ENCODE measurements around the gene CISD2.

CISD2 gene

DNA sequence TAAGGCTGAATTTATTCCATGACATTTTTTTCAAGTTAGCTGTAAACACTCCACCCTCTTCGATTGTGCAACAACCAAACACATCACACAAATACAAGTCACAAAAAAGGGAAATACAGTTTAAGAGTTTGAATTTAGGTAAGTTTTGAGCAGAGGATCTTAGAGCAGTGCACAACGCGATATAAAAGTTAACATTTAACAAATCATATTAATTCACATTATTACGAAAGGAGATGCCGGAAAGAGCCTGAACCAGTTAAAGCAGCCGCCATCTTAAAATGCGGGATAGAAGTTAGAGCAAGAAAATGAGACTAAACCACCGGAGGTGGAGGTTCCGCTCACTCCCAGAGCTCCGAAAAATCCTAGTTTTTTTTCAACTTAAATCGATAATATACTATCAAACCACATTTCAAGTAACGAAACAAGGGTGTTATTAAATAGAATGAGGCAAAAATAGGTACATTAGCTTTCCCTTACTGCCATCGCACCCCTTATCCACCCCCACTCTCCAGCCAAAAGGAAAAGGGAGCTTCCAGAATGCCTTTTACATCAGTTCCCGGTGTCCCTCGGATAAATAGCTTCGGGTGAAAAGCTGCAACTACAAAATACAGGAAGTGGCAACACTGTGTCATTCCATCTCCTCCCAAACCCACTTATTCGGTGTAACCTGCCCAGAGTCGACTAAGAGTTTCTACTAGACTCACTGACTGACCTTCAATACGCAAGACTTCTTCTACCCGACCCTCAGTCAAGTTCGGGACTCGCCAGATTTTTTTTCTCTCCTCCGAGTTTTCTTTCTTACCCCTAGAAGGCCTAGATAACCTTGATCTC is 43.3 kb upstream of the CISD2 start:
- peak; percentile 19 for DNase-seq (ENCODE audit: low read depth)
- peak overlapping the region; percentile 93 for H3K4me3 ChIP-seq (ENCODE audit: low read depth, low read length)
- TF ChIP-seq, protein P1, sequence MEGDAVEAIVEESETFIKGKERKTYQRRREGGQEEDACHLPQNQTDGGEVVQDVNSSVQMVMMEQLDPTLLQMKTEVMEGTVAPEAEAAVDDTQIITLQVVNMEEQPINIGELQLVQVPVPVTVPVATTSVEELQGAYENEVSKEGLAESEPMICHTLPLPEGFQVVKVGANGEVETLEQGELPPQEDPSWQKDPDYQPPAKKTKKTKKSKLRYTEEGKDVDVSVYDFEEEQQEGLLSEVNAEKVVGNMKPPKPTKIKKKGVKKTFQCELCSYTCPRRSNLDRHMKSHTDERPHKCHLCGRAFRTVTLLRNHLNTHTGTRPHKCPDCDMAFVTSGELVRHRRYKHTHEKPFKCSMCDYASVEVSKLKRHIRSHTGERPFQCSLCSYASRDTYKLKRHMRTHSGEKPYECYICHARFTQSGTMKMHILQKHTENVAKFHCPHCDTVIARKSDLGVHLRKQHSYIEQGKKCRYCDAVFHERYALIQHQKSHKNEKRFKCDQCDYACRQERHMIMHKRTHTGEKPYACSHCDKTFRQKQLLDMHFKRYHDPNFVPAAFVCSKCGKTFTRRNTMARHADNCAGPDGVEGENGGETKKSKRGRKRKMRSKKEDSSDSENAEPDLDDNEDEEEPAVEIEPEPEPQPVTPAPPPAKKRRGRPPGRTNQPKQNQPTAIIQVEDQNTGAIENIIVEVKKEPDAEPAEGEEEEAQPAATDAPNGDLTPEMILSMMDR (IDR thresholded peaks at IDR 0.05; ENCODE audit: low read depth, low read length, missing control alignments), result no peak

DNA sequence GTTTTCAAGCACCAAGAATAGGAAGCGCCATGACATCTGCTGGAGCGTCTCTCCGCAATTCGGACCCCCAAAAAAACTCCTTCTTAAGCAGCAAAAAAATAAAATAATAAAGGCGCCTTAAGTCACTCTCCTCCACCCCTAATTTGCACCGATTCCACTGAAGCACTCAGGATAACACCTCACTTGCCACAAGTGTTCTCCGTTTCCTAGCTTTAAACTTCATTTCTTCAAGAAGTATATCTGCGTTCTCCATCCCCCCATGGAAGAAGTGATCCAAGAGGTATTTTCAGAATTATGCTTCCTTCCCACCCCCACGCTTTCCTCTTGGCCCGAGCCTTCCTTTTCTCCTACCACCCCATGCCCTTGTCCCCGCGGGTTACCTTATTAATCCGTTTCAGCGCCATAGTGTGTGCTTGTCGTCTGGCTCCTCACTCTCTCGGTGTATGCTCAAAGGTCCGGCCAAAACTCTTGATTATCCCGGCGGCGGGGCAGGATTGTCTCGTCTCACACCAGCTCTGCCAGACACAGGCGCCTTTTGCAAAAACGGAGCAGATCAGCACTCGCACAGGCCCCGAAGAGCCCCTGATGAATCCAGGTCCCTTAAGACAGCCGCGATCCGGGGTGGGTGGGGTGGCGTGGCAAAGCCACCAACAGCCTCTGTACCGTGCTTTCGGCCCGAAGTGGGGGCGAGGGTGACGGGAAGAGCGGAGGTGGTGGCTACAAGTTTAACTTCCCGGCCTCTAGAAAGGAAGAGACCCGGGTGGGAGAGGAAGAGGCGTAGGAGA is 42.5 kb upstream of the CISD2 start:
- peak overlapping the region; percentile 93 for H3K4me3 ChIP-seq (ENCODE audit: low read depth, low read length)
- TF ChIP-seq, protein P1 (IDR thresholded peaks at IDR 0.05; ENCODE audit: low read depth, low read length, missing control alignments), result no peak
- DNase-seq (ENCODE audit: low read depth), result no peak

DNA sequence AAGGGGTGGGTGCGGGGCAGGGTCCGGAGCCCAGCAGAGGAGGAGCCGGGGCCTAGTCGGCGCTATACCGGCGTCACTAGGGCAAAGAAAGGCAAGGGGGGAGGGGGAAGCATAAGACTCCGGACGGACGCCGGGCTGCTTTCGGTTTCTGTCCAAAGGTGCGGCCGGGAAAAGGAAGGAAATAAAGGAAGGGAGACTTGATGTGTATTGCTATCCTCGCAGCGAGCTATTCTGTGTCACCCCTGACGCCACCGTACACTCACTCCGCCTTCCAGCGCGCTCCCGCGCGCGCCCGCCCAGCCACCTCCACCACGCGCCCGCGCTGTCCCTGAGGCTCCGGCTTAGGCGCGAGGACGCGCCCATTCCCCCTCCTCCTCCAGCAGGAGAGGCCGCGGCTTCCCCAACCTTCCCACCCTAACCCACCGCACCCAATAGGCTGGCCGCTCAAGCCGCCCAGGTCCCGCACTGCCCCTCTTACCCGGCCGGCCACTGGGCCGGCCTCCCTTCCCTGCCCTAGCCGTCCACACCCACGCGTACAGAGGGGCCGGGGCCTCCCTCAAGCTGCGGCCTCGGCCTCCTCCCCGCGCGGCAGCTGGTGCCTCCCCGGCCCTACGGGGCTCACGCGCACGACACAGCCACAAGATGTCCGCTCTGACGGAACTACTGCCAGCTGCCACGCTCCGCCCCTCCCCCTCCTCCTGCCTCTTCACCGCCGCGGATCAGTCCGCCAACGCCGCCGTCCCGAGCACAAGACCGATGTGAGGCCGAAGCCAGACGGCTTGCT is 41.7 kb upstream of the CISD2 start, which contains the start of gene UBE2D3:
Gene UBE2D3, minus strand, starts transcription at position 662 of the 784 bp plus-strand sequence. CDS start 1,043 bp downstream, outside the sequence.
- peak within 1 kb of the TSS; percentile 93 for H3K4me3 ChIP-seq (ENCODE audit: low read depth, low read length)
- TF ChIP-seq, protein P1 (IDR thresholded peaks at IDR 0.05; ENCODE audit: low read depth, low read length, missing control alignments), result peak; percentile 14
- peak; percentile 89 for DNase-seq (ENCODE audit: low read depth)

DNA sequence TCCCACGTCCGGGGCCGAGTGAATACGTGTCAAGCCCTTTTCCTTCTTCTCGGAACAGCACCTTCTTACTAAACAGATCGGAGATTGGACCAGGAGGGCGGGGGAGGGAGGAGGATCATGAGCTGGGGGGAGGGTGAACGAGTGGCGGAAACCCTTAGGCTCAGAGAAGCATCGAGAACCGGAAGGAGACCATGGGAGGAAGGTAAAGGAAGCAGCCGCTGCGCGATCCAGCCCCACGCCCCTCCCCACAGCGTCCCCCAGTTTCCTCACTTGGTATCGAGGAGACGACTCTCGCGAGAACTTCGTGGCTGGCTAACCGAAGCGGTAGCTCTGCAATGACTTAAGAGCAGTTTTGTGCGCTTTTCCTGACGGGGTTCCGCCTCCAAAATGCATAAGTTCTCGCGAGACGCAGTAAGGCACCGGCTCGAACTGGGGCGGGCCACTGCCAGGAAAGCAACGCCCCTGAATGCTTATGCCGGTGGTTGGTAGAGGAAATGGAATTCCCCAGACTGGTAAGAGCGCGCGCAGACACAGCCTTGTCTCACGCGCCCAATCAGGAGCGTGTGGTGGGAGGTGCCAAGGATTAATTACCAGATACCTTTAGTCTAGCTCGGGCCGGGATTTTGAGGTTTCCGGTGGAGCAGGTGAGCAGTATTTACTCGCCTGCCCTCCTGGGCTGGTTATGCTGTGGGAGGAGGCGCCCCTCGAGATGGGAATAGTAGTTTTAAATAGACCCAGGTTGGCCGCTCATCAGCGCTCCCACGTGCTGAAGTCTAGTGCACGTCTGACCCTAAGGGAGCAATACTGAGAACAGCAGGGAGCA is 40.9 kb upstream of the CISD2 start:
- DNase-seq (ENCODE audit: low read depth), result peak; percentile 100
- peak overlapping the region; percentile 93 for H3K4me3 ChIP-seq (ENCODE audit: low read depth, low read length)
- TF ChIP-seq, protein P1 (IDR thresholded peaks at IDR 0.05; ENCODE audit: low read depth, low read length, missing control alignments), result peak; percentile 2

DNA sequence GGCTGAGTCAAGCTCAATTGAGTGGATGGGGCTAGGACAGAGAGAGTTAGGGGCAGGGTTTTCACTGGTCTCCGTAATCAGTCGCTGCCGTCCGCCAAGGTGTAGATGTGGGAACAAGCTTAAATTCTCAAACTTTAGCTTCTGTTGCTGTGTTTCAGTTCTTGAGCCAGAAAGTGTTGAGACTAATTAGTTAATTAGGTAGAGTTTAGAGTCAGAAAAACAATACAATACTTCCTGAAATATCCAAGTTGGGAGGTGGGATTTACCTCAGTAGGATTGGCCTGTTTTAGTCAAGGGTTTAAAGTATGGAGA is 40.3 kb upstream of the CISD2 start:
- TF ChIP-seq, protein P1 (IDR thresholded peaks at IDR 0.05; ENCODE audit: low read depth, low read length, missing control alignments), result no peak

DNA sequence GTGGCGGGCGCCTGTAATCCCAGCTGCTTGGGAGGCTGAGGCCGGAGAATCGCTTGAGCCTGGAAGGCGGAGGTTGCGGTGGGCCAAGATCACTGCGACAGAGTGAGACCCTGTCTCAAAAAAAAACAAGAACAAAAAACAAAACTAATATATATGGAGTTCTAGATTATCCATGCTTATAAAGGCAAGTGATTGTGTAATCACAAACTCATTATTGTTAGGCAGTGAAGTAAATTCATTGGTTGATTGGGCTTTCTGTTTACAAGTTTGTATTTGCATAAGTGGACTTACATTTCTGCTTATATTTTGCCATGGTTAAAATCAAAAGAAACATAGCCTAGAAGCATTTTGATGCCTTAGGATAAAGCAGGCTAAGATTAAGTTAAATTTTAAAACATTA is 39.0 kb upstream of the CISD2 start:
- TF ChIP-seq, protein P1 (IDR thresholded peaks at IDR 0.05; ENCODE audit: low read depth, low read length, missing control alignments), result no peak
- DNase-seq (ENCODE audit: low read depth), result no peak
- no peak overlapping the region for H3K4me3 ChIP-seq (ENCODE audit: low read depth, low read length)

More for the DNA sequence above, 40.3 kb upstream of the CISD2 start:
- peak overlapping the region; percentile 93 for H3K4me3 ChIP-seq (ENCODE audit: low read depth, low read length)
- no peak for DNase-seq (ENCODE audit: low read depth)
